K562 (cell line): ENCODE data around the gene YIPF1. TPM values are rescaled to one million over a fixed set of nuclear protein-coding genes. Genes with fewer than 3 reads are reported as not detected.

Experiments used
- ATF4 ChIP-seq: fragments of 450-650 bp; formaldehyde crosslinking; IDR thresholded peaks from 2 replicates; pipeline ENCODE4 v1.4.0; 2022; ENCODE audit warnings: mild to moderate bottlenecking, moderate library complexity
- BDP1 ChIP-seq: IDR thresholded peaks from 3 replicates; pipeline ENCODE4 v1.6.1; 2011; ENCODE audit not compliant: insufficient read length, insufficient read depth
- CAMTA2 ChIP-seq: fragments of 250-450 bp; sonication (Bioruptor Pico); conservative IDR thresholded peaks from 2 replicates; pipeline ENCODE4 v1.5.1; 2022
- CBFB ChIP-seq: sonication (generic); formaldehyde crosslinking; IDR thresholded peaks from 2 replicates; pipeline ENCODE4 v1.4.0; 2020; ENCODE audit warnings: mild to moderate bottlenecking, missing genetic modification reagents
- CXXC5 ChIP-seq: fragments of 250-450 bp; sonication (Bioruptor Pico); IDR thresholded peaks from 2 replicates; pipeline ENCODE4 v1.8.0; 2022; ENCODE audit warnings: inconsistent platforms, mild to moderate bottlenecking, moderate library complexity
- ERF ChIP-seq: fragments of 450-650 bp; formaldehyde crosslinking; IDR thresholded peaks from 2 replicates; pipeline ENCODE4 v1.4.0; 2020; ENCODE audit warnings: mild to moderate bottlenecking, mixed read lengths
- FOXP4 ChIP-seq: sonication (generic); formaldehyde crosslinking; IDR thresholded peaks from 2 replicates; pipeline ENCODE4 v1.8.0; 2022; ENCODE audit warnings: mild to moderate bottlenecking, missing genetic modification reagents, borderline replicate concordance
- GATAD2B ChIP-seq: fragments of 450-650 bp; IDR thresholded peaks from 2 replicates; pipeline ENCODE4 v1.6.1; 2017; ENCODE audit warnings: mild to moderate bottlenecking, borderline replicate concordance
- GMEB1 ChIP-seq: fragments of 250-450 bp; sonication (Bioruptor Pico); IDR thresholded peaks from 2 replicates; pipeline ENCODE4 v1.4.0; 2020; ENCODE audit warnings: mild to moderate bottlenecking
- HMG20A ChIP-seq: fragments of 450-650 bp; formaldehyde crosslinking; conservative IDR thresholded peaks from 2 replicates; pipeline ENCODE4 v1.4.0; 2020; ENCODE audit warnings: mild to moderate bottlenecking, mixed read lengths
- MCM5 ChIP-seq: fragments of 450-650 bp; IDR thresholded peaks from 2 replicates; pipeline ENCODE4 v1.6.1; 2016; ENCODE audit warnings: low read depth
- MIER1 ChIP-seq: fragments of 450-650 bp; IDR thresholded peaks from 2 replicates; pipeline ENCODE4 v1.6.1; 2016; ENCODE audit warnings: antibody characterized with exemption, mild to moderate bottlenecking, low read depth
- PCBP1 ChIP-seq: fragments of 200-400 bp; formaldehyde crosslinking; IDR thresholded peaks from 2 replicates; pipeline ENCODE4 v1.6.1; 2018; ENCODE audit warnings: mild to moderate bottlenecking, low read depth, low read length; ENCODE audit not compliant: poor library complexity, severe bottlenecking
- PCBP2 ChIP-seq: fragments of 200-400 bp; formaldehyde crosslinking; IDR thresholded peaks from 2 replicates; pipeline ENCODE4 v1.6.1; 2018; ENCODE audit warnings: low read length, low read depth, mild to moderate bottlenecking, moderate library complexity; ENCODE audit not compliant: poor library complexity, severe bottlenecking
- PTBP1 ChIP-seq: fragments of 200-400 bp; formaldehyde crosslinking; IDR thresholded peaks from 2 replicates; pipeline ENCODE4 v1.6.1; 2017; ENCODE audit warnings: low read depth, low read length
- TARDBP ChIP-seq: fragments of 450-650 bp; IDR thresholded peaks from 2 replicates; pipeline ENCODE4 v1.6.1; 2016
- U2AF2 ChIP-seq: fragments of 200-400 bp; formaldehyde crosslinking; optimal IDR thresholded peaks from 2 replicates; pipeline ENCODE3; 2017; ENCODE audit warnings: low read depth, mild to moderate bottlenecking, low read length
- USF2 ChIP-seq: sonication (generic); formaldehyde crosslinking; IDR thresholded peaks from 2 replicates; pipeline ENCODE4 v1.5.0; 2020; ENCODE audit warnings: missing genetic modification reagents
- YY1 ChIP-seq, 3 experiments: IDR thresholded peaks; 2 replicates each; pipeline ENCODE4 v1.6.1; 2011; ENCODE audit warnings: low read length in 2 of 3, mild to moderate bottlenecking in 2 of 3, moderate library complexity in 2 of 3, borderline replicate concordance in 1 of 3, control low read depth in 1 of 3, low read depth in 1 of 3; ENCODE audit not compliant: insufficient read depth in 3 of 3, insufficient replicate concordance in 2 of 3, control insufficient read depth in 1 of 3, insufficient read length in 1 of 3; ENCODE audit errors: extremely low read depth in 1 of 3
- ZNF124 ChIP-seq: sonication (generic); formaldehyde crosslinking; IDR thresholded peaks from 2 replicates; pipeline ENCODE4 v1.8.1; 2022; ENCODE audit warnings: missing genetic modification reagents
- ZNF644 ChIP-seq: fragments of 200-800 bp; sonication (Bioruptor generic); IDR thresholded peaks from 2 replicates; pipeline ENCODE4 v1.6.1; 2016; ENCODE audit warnings: low read depth, missing genetic modification characterization, missing compliant biosample characterization
- ZNF766 ChIP-seq: fragments of 200-800 bp; sonication (Bioruptor generic); conservative IDR thresholded peaks from 2 replicates; pipeline ENCODE4 v1.6.1; 2016; ENCODE audit warnings: missing genetic modification characterization, missing compliant biosample characterization
- ZNF830 ChIP-seq: fragments of 250-450 bp; sonication (Bioruptor Pico); IDR thresholded peaks from 2 replicates; pipeline ENCODE4 v1.5.0; 2021; ENCODE audit warnings: mild to moderate bottlenecking
- polyA plus RNA-seq, 8 experiments: library from polyadenylated mRNA; depleted of rRNA in 4 of 8; stranded (reverse) in 5 of 8; unstranded in 3 of 8; fragments of >200 nt; fragmentation: Nextera tagmentation in 2 of 8; fragmentation: Illumina TruSeq in 1 of 8; extraction: Ambion mirVana in 2 of 8; extraction: Trizol in 1 of 8; gene quantifications; 2 replicates each; pipeline versions ENCODE4 v1.2.1 to v1.2.3, GENCODE V29; 2011 to 2014; ENCODE audit warnings: inconsistent platforms in 1 of 8, missing spikeins in 1 of 8
- total RNA-seq, 7 experiments: library from RNA; depleted of rRNA in 6 of 7; stranded (reverse); fragments of >200 nt in 6 of 7; fragmentation: Illumina TruSeq in 2 of 7; extraction: Trizol in 2 of 7; gene quantifications; 2 replicates each; pipeline versions ENCODE4 v1.2.1 to v1.2.3, GENCODE V29; 2011 to 2021; ENCODE audit warnings: low replicate concordance in 1 of 7

The YIPF1 gene
- total and polyA plus RNA-seq, 9 of the 15 experiments (the other 6 are each of a cell fraction or from before 2014, with no cell fraction given) = 11.5 to 37.5 (median 19.2) TPM

GRCh38 chr1:53837924-53838653, 51.5 kb downstream of the YIPF1 start, which contains the start of gene NDC1 (continued):
- TF ChIP-seq TARDBP (no peak), ZNF766 (CRISPR knock-in tag) (no peak; the same call in 1 of the 2 replicates), CAMTA2 (CRISPR knock-in tag) (peak; percentile 90; the same call in 1 of the 2 replicates), ZNF830 (CRISPR knock-in tag) (no peak), ZNF124 (no peak), ATF4 (CRISPR knock-in tag) (no peak; the same call in 1 of the 2 replicates), U2AF2 (no peak), HMG20A (CRISPR knock-in tag) (no peak), CXXC5 (CRISPR knock-in tag) (peak; percentile 94), GATAD2B (peak; percentile 49), BDP1 (no peak), ZNF644 (peak; percentile 99), PCBP2 (no peak), MCM5 (no peak), ERF (CRISPR knock-in tag) (peak; percentile 97), CBFB (CRISPR knock-in tag) (peak; percentile 75; the same call in 1 of the 2 replicates), PCBP1 (no peak), USF2 (CRISPR knock-in tag) (no peak; the same call in 1 of the 2 replicates), GMEB1 (peak; percentile 87), PTBP1 (no peak), MIER1 (no peak), FOXP4 (CRISPR knock-in tag) (no peak), YY1 (IDR thresholded peaks at IDR 0.05; ENCODE audit: borderline replicate concordance in 1 of 3, control insufficient read depth in 1 of 3, extremely low read depth in 1 of 3, insufficient read depth in 3 of 3, insufficient read length in 1 of 3, insufficient replicate concordance in 2 of 3, low read depth in 1 of 3, low read length in 2 of 3) (peak; percentile 21 to 89 (median 81))
